GM21447 (cell line): ENCODE data around the gene C2CD3.

ENCODE experiments used
- ATAC-seq: cut with Tn5 transposase; IDR thresholded peaks from one replicate; pipeline ENCODE4 v1.9.1; 2021; ENCODE audit not compliant: unreplicated experiment

The C2CD3 gene

GRCh38 chr11:73965764-73966121, 205.1 kb downstream of the C2CD3 start:
- ATAC-seq = no peak

GRCh38 chr11:73965076-73965763, 205.6 kb downstream of the C2CD3 start:
- no peak for ATAC-seq

GRCh38 chr11:73963861-73964260, 206.9 kb downstream of the C2CD3 start:
- no peak for ATAC-seq
